Endothelial cell of umbilical vein (primary cell): ENCODE measurements around the gene FOXJ1. TPM values are rescaled to one million over a fixed set of nuclear protein-coding genes. Genes with fewer than 3 reads are reported as not detected.

Experiments used
- BruUV-seq: library from RNA; stranded (reverse); fragments of 400-500 nt; replicated peaks from 2 replicates; lab custom pipeline; 2021; lab: Mats Ljungman, UMichigan
- CTCF ChIA-PET: fragments of 300-600, 350-600 bp; sonication (Branson Sonifier 250); formaldehyde crosslinking; loops from one replicate; lab custom pipeline; 2021; ENCODE audit warnings: antibody characterized with exemption, inconsistent platforms; lab: Charles Lee
- POLR2A ChIA-PET: fragments of 300-600, 350-600 bp; sonication (Branson Sonifier 250); formaldehyde crosslinking; loops from one replicate; lab custom pipeline; 2021; ENCODE audit warnings: antibody characterized with exemption, inconsistent platforms; lab: Charles Lee
- DNase-seq: peaks from one replicate; pipeline ENCODE4 v3.0.0-alpha.2; 2011; ENCODE audit warnings: low read depth, low spot score
- FAIRE-seq: peaks from 2 replicates; lab custom pipeline; 2011; peaks lifted over from hg19 to GRCh38; lab: Jason Lieb, UNC
- H2AFZ ChIP-seq: 2 replicates; pipeline ENCODE4 v1.6.0; 2012; ENCODE audit warnings: low read depth, low read length, control low read depth, inconsistent platforms
- H3K27ac ChIP-seq: 2 replicates; pipeline ENCODE4 v1.5.1; 2011; ENCODE audit warnings: low read depth, mild to moderate bottlenecking, control low read depth, low read length, moderate library complexity; ENCODE audit not compliant: insufficient read depth
- H3K27me3 ChIP-seq, 2 experiments: 2 replicates each; pipeline versions ENCODE4 v1.6.0 to v1.6.1; 2011; ENCODE audit warnings: low read length in 2 of 2, mixed read lengths in 1 of 2; ENCODE audit not compliant: control insufficient read depth in 2 of 2, insufficient read depth in 2 of 2
- H3K36me3 ChIP-seq, 2 experiments: 2 replicates in 1 of 2; 3 replicates in 1 of 2; pipeline ENCODE4 v1.5.1; 2011; ENCODE audit warnings: low read length in 2 of 2, mild to moderate bottlenecking in 1 of 2, moderate library complexity in 1 of 2; ENCODE audit not compliant: control insufficient read depth in 2 of 2, insufficient read depth in 2 of 2; ENCODE audit errors: extremely low read depth in 1 of 2
- H3K4me1 ChIP-seq: 3 replicates; pipeline ENCODE4 v1.5.1; 2011; ENCODE audit warnings: mild to moderate bottlenecking, low read length; ENCODE audit not compliant: control insufficient read depth, insufficient read depth; ENCODE audit errors: extremely low read depth
- H3K4me2 ChIP-seq: 2 replicates; pipeline ENCODE4 v1.6.1; 2011; ENCODE audit warnings: low read length, control low read depth, mixed read lengths; ENCODE audit not compliant: insufficient read depth
- H3K4me3 ChIP-seq, 3 experiments: fragments of 200-600 bp in 1 of 3; sonication (generic), shearing (Covaris generic) in 1 of 3; replicated peaks in 1 of 3; 2 replicates each; pipeline ENCODE4 v1.5.1; 2011 to 2016; ENCODE audit warnings: control low read depth in 3 of 3, low read length in 3 of 3, mild to moderate bottlenecking in 2 of 3, inconsistent platforms in 1 of 3, low read depth in 1 of 3, moderate library complexity in 1 of 3; ENCODE audit not compliant: insufficient read depth in 1 of 3
- H3K79me2 ChIP-seq: 2 replicates; pipeline ENCODE4 v1.6.0; 2012; ENCODE audit warnings: low read length, inconsistent platforms; ENCODE audit not compliant: control insufficient read depth, insufficient read depth
- H3K9ac ChIP-seq: replicated peaks from 2 replicates; pipeline ENCODE3; 2011; ENCODE audit warnings: low read length, control low read depth; ENCODE audit not compliant: insufficient read depth; ENCODE audit errors: extremely low read depth
- H3K9me1 ChIP-seq: replicated peaks from 3 replicates; pipeline ENCODE4 v1.6.0; 2011; ENCODE audit warnings: mild to moderate bottlenecking, low read length; ENCODE audit not compliant: control insufficient read depth, insufficient read depth; ENCODE audit errors: extremely low read depth
- H3K9me3 ChIP-seq: replicated peaks from 2 replicates; pipeline ENCODE4 v1.5.1; 2012; ENCODE audit warnings: low read length, inconsistent platforms; ENCODE audit not compliant: control insufficient read depth, insufficient read depth
- H4K20me1 ChIP-seq: replicated peaks from 2 replicates; pipeline ENCODE3; 2011; ENCODE audit warnings: mild to moderate bottlenecking, low read length; ENCODE audit not compliant: control insufficient read depth, insufficient read depth; ENCODE audit errors: extremely low read depth
- CTCF ChIP-seq, 2 donors: IDR thresholded peaks; 1 replicate in 1 of 2; 2 replicates in 1 of 2; pipeline ENCODE4 v1.5.1; 2011; ENCODE audit warnings: low read length in 2 of 2, mild to moderate bottlenecking in 2 of 2, moderate library complexity in 2 of 2, control low read depth in 1 of 2, inconsistent platforms in 1 of 2, low read depth in 1 of 2; ENCODE audit not compliant: insufficient read depth in 1 of 2; ENCODE audit errors: extremely low read depth in 1 of 2
- EZH2 ChIP-seq: IDR thresholded peaks from 2 replicates; pipeline ENCODE4 v1.6.1; 2012; ENCODE audit warnings: borderline replicate concordance, low read depth, mild to moderate bottlenecking, moderate library complexity, low read length, inconsistent platforms; ENCODE audit not compliant: severe bottlenecking
- FOS ChIP-seq: IDR thresholded peaks from 2 replicates; pipeline ENCODE4 v1.6.1; 2011; ENCODE audit warnings: mild to moderate bottlenecking, low read length, moderate library complexity, borderline replicate concordance; ENCODE audit not compliant: insufficient read depth
- GATA2 ChIP-seq: IDR thresholded peaks from 2 replicates; pipeline ENCODE4 v1.7.0; 2011; ENCODE audit warnings: low read depth, mild to moderate bottlenecking, moderate library complexity, mixed read lengths, low read length; ENCODE audit not compliant: insufficient read length, insufficient read depth
- JUN ChIP-seq: IDR thresholded peaks from 2 replicates; pipeline ENCODE4 v1.6.1; 2011; ENCODE audit warnings: borderline replicate concordance, low read depth; ENCODE audit not compliant: insufficient read length, insufficient read depth
- MAX ChIP-seq: IDR thresholded peaks from 2 replicates; pipeline ENCODE4 v1.6.1; 2011; ENCODE audit not compliant: insufficient read depth, insufficient read length
- MYC ChIP-seq: IDR thresholded peaks from one replicate; pipeline ENCODE4 v1.6.1; 2011; ENCODE audit warnings: mild to moderate bottlenecking, low read depth, low read length
- POLR2A ChIP-seq: IDR thresholded peaks from 2 replicates; pipeline ENCODE4 v1.6.1; 2012; ENCODE audit warnings: low read depth, mild to moderate bottlenecking, control low read depth, low read length
- POLR2AphosphoS5 ChIP-seq: IDR thresholded peaks from 2 replicates; pipeline ENCODE4 v1.6.1; 2012; ENCODE audit warnings: low read depth, mild to moderate bottlenecking, control low read depth, low read length, moderate library complexity; ENCODE audit not compliant: insufficient read depth
- dilution Hi-C: fragments of 300-500 bp; cut with MboI; formaldehyde crosslinking; loops from one replicate; pipeline ENCODE4 v1.15.0; 2019; ENCODE audit warnings: low sequenced_read_pairs; ENCODE audit not compliant: extremely low pct_ligation_motif_present
- intact Hi-C: fragments of 100-400 bp; cut with micrococcal nuclease; formaldehyde crosslinking; loops from one replicate; pipeline ENCODE4 v1.10.0; 2022
- polyA plus RNA-seq, 4 experiments: library from polyadenylated mRNA; depleted of rRNA in 3 of 4; stranded (reverse) in 3 of 4; unstranded in 1 of 4; fragments of >200 nt; gene quantifications; 2 replicates each; pipeline versions ENCODE4 v1.2.1 to v1.2.3, GENCODE V29; 2011 to 2012; ENCODE audit warnings: missing spikeins in 1 of 4
- total RNA-seq: library from RNA; stranded (reverse); gene quantifications from 2 replicates; pipeline ENCODE4 v1.2.3, GENCODE V29; 2021

Gene FOXJ1
- total and polyA plus RNA-seq, 2 donors (not counting 3 experiments of a cell fraction or from before 2014, with no cell fraction given), result not detected

- dilution Hi-C loops (no loop called here), intact Hi-C loops (no loop called here)
- H3K9me3 ChIP-seq, result no peaks in the 10 kb centered on the region
- no peak overlapping the region for H3K4me2 ChIP-seq
- no peaks in the 10 kb centered on the region for H3K79me2 ChIP-seq
- peaks cover 9 to 13% of the 10 kb centered on the region in 2 experiments for H3K27me3 ChIP-seq
- FAIRE-seq (no peak), DNase-seq (no peak)
- no peaks in the 10 kb centered on the region for H3K4me1 ChIP-seq
- no peak overlapping the region for H3K9ac ChIP-seq
- no TSS peak for BruUV-seq
- no peak overlapping the region for H2AFZ ChIP-seq
- H4K20me1 ChIP-seq, result no peaks in the 10 kb centered on the region
- no peak overlapping the region for H3K27ac ChIP-seq
- TF ChIP-seq MYC, result no peak
- TF ChIP-seq FOS, result no peak
- TF ChIP-seq JUN, result no peak
- no peak for TF ChIP-seq POLR2A
- no peak for TF ChIP-seq MAX
- TF ChIP-seq EZH2, result no peak
- no peak for TF ChIP-seq CTCF (IDR thresholded peaks at IDR 0.05; ENCODE audit: extremely low read depth in 1 of 2, insufficient read depth in 1 of 2, low read depth in 1 of 2, low read length in 2 of 2)
- no peak for TF ChIP-seq POLR2AphosphoS5
- no peak for TF ChIP-seq GATA2
- no peaks in the 10 kb centered on the region for H3K9me1 ChIP-seq
- H3K36me3 ChIP-seq, result no peaks in the 10 kb centered on the region
- no peak overlapping the region for H3K4me3 ChIP-seq
- CTCF ChIA-PET, result interaction anchor here (1.1 to 2.2 kb wide), 3 partner anchors 20 to 118 kb away, joined by 4 read pairs; no protein-coding TSS in a partner anchor
- POLR2A ChIA-PET, result no interaction called here
Measured at GRCh38 chr17:76161619-76162266, 20.7 kb upstream of the FOXJ1 start.
